SU-DHL-6 (cell line): Measurements from ENCODE around the gene PHLDA1.
A peak's percentile ranks its signal among the peaks of the same experiment; 100 is the strongest.

Experiments used
- H2AFZ ChIP-seq: fragments of 200-600 bp; sonication (generic); 2 replicates; pipeline ENCODE4 v1.6.1; 2014; ENCODE audit warnings: low read depth, mild to moderate bottlenecking, moderate library complexity, mixed read lengths, antibody characterized with exemption, low read length; ENCODE audit not compliant: severe bottlenecking
- H3F3A ChIP-seq: fragments of 200-600 bp; shearing (Covaris generic); 2 replicates; pipeline ENCODE4 v1.6.0; 2016; ENCODE audit warnings: antibody characterized with exemption, mild to moderate bottlenecking; ENCODE audit not compliant: insufficient read depth
- H3K27ac ChIP-seq: fragments of 200-600 bp; sonication (generic); 2 replicates; pipeline ENCODE4 v1.5.1; 2016; ENCODE audit warnings: low read depth, mild to moderate bottlenecking, low read length, moderate library complexity, mixed read lengths
- H3K27me3 ChIP-seq: fragments of 200-600 bp; sonication (generic), shearing (Covaris generic); 2 replicates; pipeline ENCODE4 v1.6.0; 2014; ENCODE audit warnings: mild to moderate bottlenecking, low read length
- H3K36me3 ChIP-seq: fragments of 200-600 bp; sonication (generic); 2 replicates; pipeline ENCODE4 v1.6.1; 2014; ENCODE audit warnings: mild to moderate bottlenecking, low read length, mixed read lengths
- H3K4me2 ChIP-seq: fragments of 300-600, 200-600 bp; shearing (Covaris generic), sonication (generic); 2 replicates; pipeline ENCODE4 v1.6.0; 2014; ENCODE audit warnings: low read length, low read depth, mild to moderate bottlenecking; ENCODE audit not compliant: poor library complexity, severe bottlenecking
- H3K4me3 ChIP-seq: fragments of 200-600 bp; sonication (generic); 2 replicates; pipeline ENCODE4 v1.5.1; 2014; ENCODE audit warnings: antibody characterized with exemption, low read length, mild to moderate bottlenecking, mixed read lengths; ENCODE audit not compliant: insufficient read depth, poor library complexity, severe bottlenecking
- H3K79me2 ChIP-seq: fragments of 200-600 bp; sonication (generic); 2 replicates; pipeline ENCODE4 v1.6.1; 2014; ENCODE audit warnings: mild to moderate bottlenecking, low read length, moderate library complexity; ENCODE audit not compliant: insufficient read depth
- H3K9ac ChIP-seq: fragments of 200-600 bp; sonication (generic); 2 replicates; pipeline ENCODE4 v1.7.0; 2014; ENCODE audit warnings: mild to moderate bottlenecking, low read length
- H3K9me2 ChIP-seq: fragments of 200-600 bp; sonication (generic); replicated peaks from 2 replicates; pipeline ENCODE4 v1.6.1; 2014; ENCODE audit warnings: low read length; ENCODE audit not compliant: insufficient read depth
- H3K9me3 ChIP-seq: fragments of 200-600 bp; sonication (generic); 2 replicates; pipeline ENCODE4 v1.6.1; 2014; ENCODE audit warnings: low read length, mixed read lengths; ENCODE audit not compliant: insufficient read depth
- H4K20me1 ChIP-seq: fragments of 200-600 bp; sonication (generic); 2 replicates; pipeline ENCODE4 v1.6.1; 2014; ENCODE audit warnings: low read depth, mild to moderate bottlenecking, antibody characterized with exemption, low read length, moderate library complexity, mixed read lengths
- CTCF ChIP-seq: fragments of 200-600 bp; sonication (generic); IDR thresholded peaks from one replicate; pipeline ENCODE4 v1.5.1; 2017; ENCODE audit warnings: antibody characterized with exemption, mild to moderate bottlenecking, low read length, moderate library complexity; ENCODE audit not compliant: insufficient read depth, poor library complexity, severe bottlenecking
- EZH2phosphoT487 ChIP-seq: fragments of 200-600 bp; sonication (generic), shearing (Covaris generic); conservative IDR thresholded peaks from 2 replicates; pipeline ENCODE4 v1.6.1; 2018; ENCODE audit warnings: mild to moderate bottlenecking, antibody characterized with exemption, low read length, moderate library complexity, mixed read lengths

The PHLDA1 gene

DNA sequence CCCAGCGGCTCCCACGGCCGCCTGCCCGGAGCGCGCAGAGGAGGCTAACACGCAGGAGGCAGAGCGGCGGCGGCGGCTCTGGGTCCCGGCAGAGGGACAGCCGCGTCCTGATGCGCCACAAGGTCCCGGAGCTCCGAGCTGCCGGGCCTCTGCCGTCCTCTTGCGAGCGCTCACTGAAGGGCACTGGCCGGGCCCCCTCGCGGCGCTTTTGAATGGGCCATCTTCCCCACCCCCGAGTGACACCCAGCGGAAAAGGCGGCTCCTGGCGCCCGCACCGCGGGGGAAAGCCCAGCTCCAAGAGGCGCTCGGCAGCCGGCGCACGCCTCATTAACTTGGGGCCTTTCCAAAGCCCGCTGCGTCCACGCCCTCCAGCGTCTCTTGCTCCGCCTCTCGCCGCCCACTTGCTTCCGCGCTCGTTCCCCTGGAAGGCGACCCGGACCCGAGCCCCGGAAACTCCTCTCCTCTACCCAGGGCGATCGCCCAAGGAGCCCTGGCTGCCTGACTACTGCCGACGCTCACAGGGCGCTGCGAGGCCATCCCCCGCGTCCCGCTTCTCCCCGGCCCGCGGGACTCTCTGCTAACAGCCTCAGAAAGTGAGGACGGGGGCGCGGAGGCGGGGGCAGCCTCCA, at the start of gene PHLDA1:
PHLDA1 (minus strand) TSS at position 363 of the 629 bp plus-strand sequence.
- Histone ChIP-seq H3K9me3 (no peaks in the 10 kb centered on the region), H3K4me2 (peak within 1 kb of the TSS; percentile 87), H3K9me2 (no peaks in the 10 kb centered on the region), H3K36me3 (no peaks in the 10 kb centered on the region), H2AFZ (peak within 1 kb of the TSS; percentile 96), H3F3A (peaks cover 15% of the 10 kb centered on the region), H3K79me2 (no peaks in the 10 kb centered on the region), H3K9ac (peak within 1 kb of the TSS; percentile 77), H3K4me3 (peak within 1 kb of the TSS; percentile 73), H3K27ac (no peak within 1 kb of the TSS), H4K20me1 (no peaks in the 10 kb centered on the region), H3K27me3 (no peaks in the 10 kb centered on the region)
- TF ChIP-seq EZH2phosphoT487 (no peak), CTCF (no peak)

GRCh38 chr12:76080729-76081415, 49.3 kb upstream of the PHLDA1 start:
- TF ChIP-seq CTCF (no peak), EZH2phosphoT487 (no peak)
- H3K4me2 ChIP-seq: peak overlapping the region; percentile 96
- peaks cover 65% of the 10 kb centered on the region for H4K20me1 ChIP-seq
- peaks cover 19% of the 10 kb centered on the region for H3K36me3 ChIP-seq
- H3K27me3 ChIP-seq: no peaks in the 10 kb centered on the region
- H3K27ac ChIP-seq: no peak overlapping the region
- peaks cover 85% of the 10 kb centered on the region for H3K79me2 ChIP-seq
- H2AFZ ChIP-seq: no peak overlapping the region
- no peak overlapping the region for H3K4me3 ChIP-seq
- H3K9me2 ChIP-seq: no peaks in the 10 kb centered on the region
- 0 out of 2 replicates have a peak, but pooled peaks cover 11% of the 10 kb centered on the region for H3F3A ChIP-seq
- H3K9ac ChIP-seq: no peak overlapping the region
- no peaks in the 10 kb centered on the region for H3K9me3 ChIP-seq

- no peaks in the 10 kb centered on the region for H3K9me3 ChIP-seq
- H3K27me3 ChIP-seq: no peaks in the 10 kb centered on the region
- H3K9me2 ChIP-seq: no peaks in the 10 kb centered on the region
- 0 out of 2 replicates have a peak, but pooled peaks cover 11% of the 10 kb centered on the region for H3F3A ChIP-seq
- H3K27ac ChIP-seq: no peak overlapping the region
- H3K36me3 ChIP-seq: peaks cover 21% of the 10 kb centered on the region
- no peak overlapping the region for H3K9ac ChIP-seq
- H2AFZ ChIP-seq: no peak overlapping the region
- H3K4me3 ChIP-seq: no peak overlapping the region
- peak overlapping the region; percentile 11 for H3K4me2 ChIP-seq
- H4K20me1 ChIP-seq: peaks cover 72% of the 10 kb centered on the region
- TF ChIP-seq CTCF (no peak), EZH2phosphoT487 (no peak)
- peaks cover 92% of the 10 kb centered on the region for H3K79me2 ChIP-seq
Measured at GRCh38 chr12:76080017-76080728, 48.6 kb upstream of the PHLDA1 start.
